SK-N-SH (cell line): ENCODE results near the gene MAEA. TPM values are rescaled to one million over a fixed set of nuclear protein-coding genes. Genes with fewer than 3 reads are reported as not detected.

Experiments used
- CTCF ChIA-PET: fragments of 300-600, 350-600 bp; formaldehyde crosslinking; extraction: SDS; loops from one replicate; lab custom pipeline; 2021; lab: Yijun Ruan, JAX
- POLR2A ChIA-PET: fragments of 350-600 bp; sonication (Branson Sonifier 250); formaldehyde crosslinking; extraction: SDS; loops from one replicate; lab custom pipeline; 2020; ENCODE audit warnings: antibody characterized with exemption, inconsistent platforms; lab: Yijun Ruan, JAX
- DNase-seq: peaks from one replicate; pipeline ENCODE4 v3.0.0; 2012
- H2AFZ ChIP-seq: fragments of 200-600 bp; sonication (generic); 2 replicates; pipeline ENCODE4 v1.8.1; 2016; ENCODE audit warnings: antibody characterized with exemption, mild to moderate bottlenecking, low read depth
- H3F3A ChIP-seq: fragments of 200-600 bp; sonication (generic); replicated peaks from 2 replicates; pipeline ENCODE3; 2016; ENCODE audit warnings: antibody characterized with exemption, mild to moderate bottlenecking; ENCODE audit not compliant: insufficient read depth
- H3K27ac ChIP-seq, 2 experiments: fragments of 200-500 bp in 1 of 2; fragments of 200-600 bp in 1 of 2; sonication (Bioruptor generic) in 1 of 2; sonication (generic), shearing (Covaris generic) in 1 of 2; 2 replicates each; pipeline versions ENCODE4 v1.5.1 to v1.6.1; 2014 to 2016; ENCODE audit warnings: low read depth in 2 of 2, inconsistent platforms in 1 of 2, low read length in 1 of 2, mild to moderate bottlenecking in 1 of 2, mixed read lengths in 1 of 2
- H3K27me3 ChIP-seq: fragments of 200-600 bp; sonication (generic), shearing (Covaris generic); 2 replicates; pipeline ENCODE4 v1.6.1; 2016; ENCODE audit warnings: mixed run types; ENCODE audit not compliant: insufficient read depth
- H3K36me3 ChIP-seq, 2 experiments: fragments of 200-500 bp in 1 of 2; fragments of 200-600 bp in 1 of 2; sonication (Bioruptor generic) in 1 of 2; sonication (generic) in 1 of 2; replicated peaks in 1 of 2; 2 replicates each; pipeline versions ENCODE3 to v1.5.1; 2014 to 2016; ENCODE audit warnings: low read length in 1 of 2, mild to moderate bottlenecking in 1 of 2; ENCODE audit not compliant: insufficient read depth in 2 of 2, control insufficient read depth in 1 of 2
- H3K4me1 ChIP-seq, 2 experiments: fragments of 200-500 bp in 1 of 2; fragments of 200-600 bp in 1 of 2; sonication (Bioruptor generic) in 1 of 2; sonication (generic), shearing (Covaris generic) in 1 of 2; 2 replicates each; pipeline versions ENCODE4 v1.5.1 to v1.6.1; 2014 to 2016; ENCODE audit warnings: low read depth in 1 of 2, low read length in 1 of 2, mixed run types in 1 of 2; ENCODE audit not compliant: insufficient read depth in 2 of 2, control insufficient read depth in 1 of 2
- H3K4me2 ChIP-seq: fragments of 200-600 bp; sonication (generic), shearing (Covaris generic); 2 replicates; pipeline ENCODE4 v1.6.1; 2017; ENCODE audit warnings: mixed run types
- H3K4me3 ChIP-seq, 2 experiments: fragments of 200-500 bp in 1 of 2; fragments of 200-600 bp in 1 of 2; sonication (Bioruptor generic) in 1 of 2; sonication (generic), shearing (Covaris generic) in 1 of 2; 2 replicates each; pipeline versions ENCODE4 v1.5.1 to v1.8.1; 2014 to 2016; ENCODE audit warnings: low read depth in 2 of 2, inconsistent platforms in 1 of 2, low read length in 1 of 2, mild to moderate bottlenecking in 1 of 2, mixed read lengths in 1 of 2, moderate library complexity in 1 of 2
- H3K79me2 ChIP-seq: fragments of 200-600 bp; sonication (generic); 2 replicates; pipeline ENCODE4 v1.8.1; 2017; ENCODE audit warnings: mild to moderate bottlenecking; ENCODE audit not compliant: insufficient read depth
- H3K9ac ChIP-seq: fragments of 200-600 bp; sonication (generic); 2 replicates; pipeline ENCODE4 v1.6.1; 2017; ENCODE audit warnings: mixed run types
- H3K9me2 ChIP-seq: fragments of 200-600 bp; sonication (generic); 2 replicates; pipeline ENCODE4 v1.6.1; 2017; ENCODE audit warnings: mixed run types
- H3K9me3 ChIP-seq: fragments of 200-600 bp; sonication (generic); 2 replicates; pipeline ENCODE4 v1.6.1; 2017; ENCODE audit warnings: mixed run types, mild to moderate bottlenecking, moderate library complexity
- H4K20me1 ChIP-seq: fragments of 200-600 bp; sonication (generic); 2 replicates; pipeline ENCODE4 v1.6.1; 2017; ENCODE audit warnings: mild to moderate bottlenecking, mixed run types; ENCODE audit not compliant: insufficient read depth
- CHD2 ChIP-seq: fragments of 150-350 bp; IDR thresholded peaks from 2 replicates; pipeline ENCODE4 v1.6.1; 2018; ENCODE audit warnings: low read length; ENCODE audit not compliant: partially characterized antibody
- ELF1 ChIP-seq: IDR thresholded peaks from 2 replicates; pipeline ENCODE4 v1.4.0; 2012
- GABPA ChIP-seq: IDR thresholded peaks from 2 replicates; pipeline ENCODE4 v1.4.0; 2012; ENCODE audit warnings: low read depth, mild to moderate bottlenecking
- JUND ChIP-seq: IDR thresholded peaks from 2 replicates; pipeline ENCODE4 v1.4.0; 2012
- MEF2A ChIP-seq: IDR thresholded peaks from 2 replicates; pipeline ENCODE4 v1.4.0; 2012; ENCODE audit warnings: low read depth, borderline replicate concordance
- NRF1 ChIP-seq: IDR thresholded peaks from 2 replicates; pipeline ENCODE4 v1.6.1; 2012; ENCODE audit warnings: low read depth, mild to moderate bottlenecking, low read length
- RAD21 ChIP-seq: IDR thresholded peaks from 2 replicates; pipeline ENCODE4 v1.6.1; 2012; ENCODE audit warnings: mild to moderate bottlenecking, low read length
- RCOR1 ChIP-seq: fragments of 150-350 bp; IDR thresholded peaks from 2 replicates; pipeline ENCODE4 v1.6.1; 2017; ENCODE audit warnings: antibody characterized with exemption, low read length
- RFX5 ChIP-seq: IDR thresholded peaks from 2 replicates; pipeline ENCODE4 v1.6.1; 2012; ENCODE audit warnings: mild to moderate bottlenecking, improper control_type of control experiment, low read length
- SIN3A ChIP-seq: IDR thresholded peaks from 2 replicates; pipeline ENCODE4 v1.6.1; 2012; ENCODE audit warnings: low read depth, mild to moderate bottlenecking, low read length, moderate library complexity, borderline replicate concordance
- SMC3 ChIP-seq: IDR thresholded peaks from 2 replicates; pipeline ENCODE4 v1.6.1; 2012; ENCODE audit warnings: low read depth, low read length, improper control_type of control experiment
- TCF12 ChIP-seq: IDR thresholded peaks from 2 replicates; pipeline ENCODE4 v1.4.0; 2012
- YY1 ChIP-seq: IDR thresholded peaks from 2 replicates; pipeline ENCODE4 v1.4.0; 2012; ENCODE audit warnings: low read depth, mild to moderate bottlenecking
- WGBS: methylation state at CpG from one replicate; pipeline ENCODE4 v1.1.6; 2017; ENCODE audit warnings: low lambda C conversion rate; 5-methylcytosine and 5-hydroxymethylcytosine counted together
- polyA plus RNA-seq, 3 experiments: library from polyadenylated mRNA; depleted of rRNA; stranded (reverse); fragments of >200 nt; gene quantifications; 2 replicates each; pipeline ENCODE4 v1.2.3, GENCODE V29; 2012
- TF ChIP-seq, protein P1 (sequence below): fragments of 200-600 bp; sonication (generic); IDR thresholded peaks from 2 replicates; pipeline ENCODE4 v1.6.1; 2017; ENCODE audit warnings: antibody characterized with exemption, mild to moderate bottlenecking, moderate library complexity
- TF ChIP-seq, protein P2 (sequence below): fragments of 150-350 bp; IDR thresholded peaks from 2 replicates; pipeline ENCODE4 v1.6.1; 2017; ENCODE audit warnings: antibody characterized with exemption, low read length, low read depth, borderline replicate concordance
- TF ChIP-seq, protein P3 (sequence below): IDR thresholded peaks from 2 replicates; pipeline ENCODE4; 2012
- TF ChIP-seq, protein P4 (sequence below): fragments of 150-350 bp; IDR thresholded peaks from 2 replicates; pipeline ENCODE4 v1.6.1; 2016; ENCODE audit warnings: mild to moderate bottlenecking, low read depth, low read length
- TF ChIP-seq, protein P5 (sequence below): IDR thresholded peaks from 2 replicates; pipeline ENCODE4 v1.4.0; 2012; ENCODE audit warnings: low read depth
- TF ChIP-seq, protein P6 (sequence below): IDR thresholded peaks from 2 replicates; pipeline ENCODE4 v1.4.0; 2012; ENCODE audit warnings: low read depth, borderline replicate concordance

The MAEA gene
- polyA plus RNA-seq, 1 of the 3 experiments (the other 2 are of a cell fraction), result 128 TPM

DNA sequence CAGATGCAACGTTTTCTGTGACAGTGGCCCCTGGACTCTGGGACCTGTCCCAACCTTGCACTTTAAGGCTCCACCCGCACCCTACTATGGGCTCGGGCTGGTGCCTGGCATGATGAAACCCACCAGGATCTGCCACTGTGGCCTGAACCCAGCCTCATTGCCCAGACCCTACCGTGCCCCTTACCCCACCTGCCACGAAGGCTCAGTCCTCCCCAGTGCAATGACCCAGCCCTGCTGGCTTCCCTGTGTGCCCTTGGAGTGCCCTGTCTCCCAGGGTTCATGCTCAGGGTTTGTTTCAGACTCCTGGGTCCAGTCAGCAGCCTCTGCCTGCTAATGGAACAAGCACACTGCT lies 60.5 kb downstream of the MAEA start:
- Histone ChIP-seq H3K36me3 (peaks cover 9 to 17% of the 10 kb centered on the region in 2 experiments), H3K4me2 (no peak overlapping the region), H3K27me3 (no peaks in the 10 kb centered on the region), H3K79me2 (peaks cover 46% of the 10 kb centered on the region), H3K27ac (no peak overlapping the region), H3K9me3 (no peaks in the 10 kb centered on the region), H3K9ac (no peak overlapping the region), H3K4me1 (peaks cover 0 to 17% of the 10 kb centered on the region in 2 experiments; a peak in 1 of 4 replicates), H4K20me1 (peaks cover 4% of the 10 kb centered on the region), H2AFZ (no peak overlapping the region), H3K4me3 (no peak overlapping the region), H3K9me2 (no peaks in the 10 kb centered on the region), H3F3A (peaks cover 6% of the 10 kb centered on the region)
- 90% methylated on average over 4 of the region's 5 CpGs for WGBS
- ChIA-PET CTCF (interaction anchor here (1.4 to 9.5 kb wide), 4 partner anchors 163 to 280 kb away, joined by 4 to 98 read pairs (median 12); no protein-coding TSS in a partner anchor), POLR2A (no interaction called here)
- DNase-seq, result no peak
- TF ChIP-seq, protein P1, sequence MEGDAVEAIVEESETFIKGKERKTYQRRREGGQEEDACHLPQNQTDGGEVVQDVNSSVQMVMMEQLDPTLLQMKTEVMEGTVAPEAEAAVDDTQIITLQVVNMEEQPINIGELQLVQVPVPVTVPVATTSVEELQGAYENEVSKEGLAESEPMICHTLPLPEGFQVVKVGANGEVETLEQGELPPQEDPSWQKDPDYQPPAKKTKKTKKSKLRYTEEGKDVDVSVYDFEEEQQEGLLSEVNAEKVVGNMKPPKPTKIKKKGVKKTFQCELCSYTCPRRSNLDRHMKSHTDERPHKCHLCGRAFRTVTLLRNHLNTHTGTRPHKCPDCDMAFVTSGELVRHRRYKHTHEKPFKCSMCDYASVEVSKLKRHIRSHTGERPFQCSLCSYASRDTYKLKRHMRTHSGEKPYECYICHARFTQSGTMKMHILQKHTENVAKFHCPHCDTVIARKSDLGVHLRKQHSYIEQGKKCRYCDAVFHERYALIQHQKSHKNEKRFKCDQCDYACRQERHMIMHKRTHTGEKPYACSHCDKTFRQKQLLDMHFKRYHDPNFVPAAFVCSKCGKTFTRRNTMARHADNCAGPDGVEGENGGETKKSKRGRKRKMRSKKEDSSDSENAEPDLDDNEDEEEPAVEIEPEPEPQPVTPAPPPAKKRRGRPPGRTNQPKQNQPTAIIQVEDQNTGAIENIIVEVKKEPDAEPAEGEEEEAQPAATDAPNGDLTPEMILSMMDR, result no peak
- no peak for TF ChIP-seq JUND
- TF ChIP-seq YY1, result no peak
- TF ChIP-seq, protein P2, sequence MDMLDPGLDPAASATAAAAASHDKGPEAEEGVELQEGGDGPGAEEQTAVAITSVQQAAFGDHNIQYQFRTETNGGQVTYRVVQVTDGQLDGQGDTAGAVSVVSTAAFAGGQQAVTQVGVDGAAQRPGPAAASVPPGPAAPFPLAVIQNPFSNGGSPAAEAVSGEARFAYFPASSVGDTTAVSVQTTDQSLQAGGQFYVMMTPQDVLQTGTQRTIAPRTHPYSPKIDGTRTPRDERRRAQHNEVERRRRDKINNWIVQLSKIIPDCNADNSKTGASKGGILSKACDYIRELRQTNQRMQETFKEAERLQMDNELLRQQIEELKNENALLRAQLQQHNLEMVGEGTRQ, result no peak
- TF ChIP-seq, protein P3, sequence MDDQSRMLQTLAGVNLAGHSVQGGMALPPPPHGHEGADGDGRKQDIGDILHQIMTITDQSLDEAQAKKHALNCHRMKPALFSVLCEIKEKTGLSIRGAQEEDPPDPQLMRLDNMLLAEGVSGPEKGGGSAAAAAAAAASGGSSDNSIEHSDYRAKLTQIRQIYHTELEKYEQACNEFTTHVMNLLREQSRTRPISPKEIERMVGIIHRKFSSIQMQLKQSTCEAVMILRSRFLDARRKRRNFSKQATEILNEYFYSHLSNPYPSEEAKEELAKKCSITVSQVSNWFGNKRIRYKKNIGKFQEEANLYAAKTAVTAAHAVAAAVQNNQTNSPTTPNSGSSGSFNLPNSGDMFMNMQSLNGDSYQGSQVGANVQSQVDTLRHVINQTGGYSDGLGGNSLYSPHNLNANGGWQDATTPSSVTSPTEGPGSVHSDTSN, result no peak
- TF ChIP-seq, protein P4, sequence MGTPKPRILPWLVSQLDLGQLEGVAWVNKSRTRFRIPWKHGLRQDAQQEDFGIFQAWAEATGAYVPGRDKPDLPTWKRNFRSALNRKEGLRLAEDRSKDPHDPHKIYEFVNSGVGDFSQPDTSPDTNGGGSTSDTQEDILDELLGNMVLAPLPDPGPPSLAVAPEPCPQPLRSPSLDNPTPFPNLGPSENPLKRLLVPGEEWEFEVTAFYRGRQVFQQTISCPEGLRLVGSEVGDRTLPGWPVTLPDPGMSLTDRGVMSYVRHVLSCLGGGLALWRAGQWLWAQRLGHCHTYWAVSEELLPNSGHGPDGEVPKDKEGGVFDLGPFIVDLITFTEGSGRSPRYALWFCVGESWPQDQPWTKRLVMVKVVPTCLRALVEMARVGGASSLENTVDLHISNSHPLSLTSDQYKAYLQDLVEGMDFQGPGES, result no peak
- TF ChIP-seq ELF1, result no peak
- no peak for TF ChIP-seq TCF12
- TF ChIP-seq NRF1, result no peak

DNA sequence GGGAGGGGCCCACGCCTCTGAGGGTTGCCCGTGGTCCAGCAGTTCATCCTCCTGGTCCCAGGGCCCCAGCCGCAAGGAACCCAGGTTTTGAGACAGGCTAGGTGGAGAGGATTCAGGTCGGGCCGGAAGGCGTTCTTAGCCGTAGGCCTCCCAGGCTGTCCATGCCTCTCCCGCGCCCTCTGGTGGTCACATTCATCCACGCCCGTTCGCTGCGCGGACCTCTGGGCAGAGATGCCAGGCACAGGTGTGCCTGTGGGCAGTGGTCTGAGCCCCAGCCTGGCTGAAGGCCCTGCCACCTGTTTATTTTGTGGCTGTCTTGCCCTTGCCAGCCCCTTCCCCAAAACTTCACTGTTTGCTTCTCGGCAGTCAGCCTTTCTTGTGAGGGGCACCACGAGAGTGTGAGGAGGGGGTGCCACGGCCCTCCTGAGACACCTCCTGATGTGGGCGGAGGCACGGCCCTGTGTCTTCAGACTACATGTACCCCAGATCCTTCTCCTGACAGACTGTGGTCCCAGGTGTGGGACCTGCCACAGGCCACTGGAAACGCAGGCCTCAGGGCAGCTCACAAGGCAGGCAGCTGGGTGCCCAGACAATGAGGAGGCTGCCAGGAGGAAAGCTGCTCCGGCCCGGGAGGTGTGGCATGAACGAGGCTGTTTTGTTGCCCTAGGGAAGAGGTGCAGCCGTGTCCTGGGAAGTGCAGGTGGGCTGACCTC lies 62.3 kb downstream of the MAEA start:
- Histone ChIP-seq H3K27me3 (no peaks in the 10 kb centered on the region), H4K20me1 (peaks cover 4% of the 10 kb centered on the region), H3K9me2 (no peaks in the 10 kb centered on the region), H3K4me3 (peak overlapping the region in 1 of 2 experiments; percentile 17; a peak in 1 of 4 replicates), H3F3A (peaks cover 6% of the 10 kb centered on the region), H3K27ac (no peak overlapping the region), H3K79me2 (peaks cover 32% of the 10 kb centered on the region), H3K9me3 (no peaks in the 10 kb centered on the region), H2AFZ (no peak overlapping the region; the same call in 1 of the 2 replicates), H3K4me2 (no peak overlapping the region), H3K4me1 (peaks cover 0 to 14% of the 10 kb centered on the region in 2 experiments; a peak in 1 of 4 replicates), H3K36me3 (peaks cover 9 to 28% of the 10 kb centered on the region in 2 experiments), H3K9ac (no peak overlapping the region)
- WGBS, result 38% methylated on average over 15 of the region's 24 CpGs
- POLR2A ChIA-PET, result no interaction called here
- DNase-seq, result peak; percentile 91
- CTCF ChIA-PET, result interaction anchor here (0.6 to 9.5 kb wide), 11 partner anchors 17 to 278 kb away, joined by 3 to 98 read pairs (median 4); no protein-coding TSS in a partner anchor
- TF ChIP-seq RAD21, result peak; percentile 70
- peak; percentile 74 for TF ChIP-seq SMC3
- no peak for TF ChIP-seq MEF2A
- TF ChIP-seq CHD2, result no peak
- 0 out of 2 replicates have a peak, but pooled peaks have one; percentile 30 for TF ChIP-seq RCOR1
- TF ChIP-seq, protein P3, result no peak
- TF ChIP-seq GABPA, result no peak
- TF ChIP-seq SIN3A, result no peak
- TF ChIP-seq, protein P5, sequence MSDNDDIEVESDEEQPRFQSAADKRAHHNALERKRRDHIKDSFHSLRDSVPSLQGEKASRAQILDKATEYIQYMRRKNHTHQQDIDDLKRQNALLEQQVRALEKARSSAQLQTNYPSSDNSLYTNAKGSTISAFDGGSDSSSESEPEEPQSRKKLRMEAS, result no peak
- no peak for TF ChIP-seq RFX5
- TF ChIP-seq, protein P6, sequence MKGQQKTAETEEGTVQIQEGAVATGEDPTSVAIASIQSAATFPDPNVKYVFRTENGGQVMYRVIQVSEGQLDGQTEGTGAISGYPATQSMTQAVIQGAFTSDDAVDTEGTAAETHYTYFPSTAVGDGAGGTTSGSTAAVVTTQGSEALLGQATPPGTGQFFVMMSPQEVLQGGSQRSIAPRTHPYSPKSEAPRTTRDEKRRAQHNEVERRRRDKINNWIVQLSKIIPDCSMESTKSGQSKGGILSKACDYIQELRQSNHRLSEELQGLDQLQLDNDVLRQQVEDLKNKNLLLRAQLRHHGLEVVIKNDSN, result no peak
- TF ChIP-seq, protein P4, result no peak
